GM12878 (cell line): ENCODE measurements around the gene CCSER1. TPM values are rescaled to one million over a fixed set of nuclear protein-coding genes. Genes with fewer than 3 reads are reported as not detected.

Experiments
- ATAC-seq: fragments of 200-7000 bp; cut with Tn5 transposase; 3 replicates; pipeline ENCODE4 v1.9.1; 2020; ENCODE audit warnings: mild to moderate bottlenecking, moderate library complexity
- BruUV-seq: library from RNA; stranded (reverse); fragments of 400-500 nt; replicated peaks from 2 replicates; lab custom pipeline; 2021; lab: Mats Ljungman, UMichigan
- CTCF ChIA-PET: fragments of 300-600 bp; sonication (Branson Sonifier 250); formaldehyde crosslinking; extraction: SDS; loops from one replicate; lab custom pipeline; 2021; ENCODE audit warnings: inconsistent platforms; lab: Yijun Ruan, JAX
- POLR2A ChIA-PET: fragments of 350-600 bp; formaldehyde crosslinking; extraction: SDS; loops from one replicate; lab custom pipeline; 2021; ENCODE audit warnings: inconsistent platforms; lab: Charles Lee
- RAD21 ChIA-PET: fragments of 300-600 bp; sonication (Branson Sonifier 250); formaldehyde crosslinking; loops from one replicate; lab custom pipeline; 2023; ENCODE audit warnings: antibody characterized with exemption; ENCODE audit not compliant: unreplicated experiment; lab: Charles Lee
- SMC1A ChIA-PET: fragments of 300-600 bp; sonication (Branson Sonifier 250); formaldehyde crosslinking; loops from one replicate; lab custom pipeline; 2023; ENCODE audit not compliant: unreplicated experiment, uncharacterized antibody; lab: Charles Lee
- DNase-seq: peaks from one replicate; pipeline ENCODE4 v3.0.0-alpha.2; 2011; ENCODE audit warnings: low read depth, low spot score
- FAIRE-seq: peaks from 3 replicates; lab custom pipeline; 2011; peaks lifted over from hg19 to GRCh38; lab: Jason Lieb, UNC
- H2AFZ ChIP-seq: 2 replicates; pipeline ENCODE4 v1.6.0; 2011; ENCODE audit warnings: low read depth, low read length, control low read depth; ENCODE audit not compliant: control insufficient read depth
- H3K27ac ChIP-seq: 2 replicates; pipeline ENCODE4 v1.5.1; 2011; ENCODE audit warnings: control low read depth; ENCODE audit not compliant: control insufficient read depth, insufficient read depth
- H3K27me3 ChIP-seq, 2 experiments: replicated peaks in 1 of 2; 2 replicates each; pipeline versions ENCODE4 v1.6.0 to v1.6.1; 2011; ENCODE audit warnings: low read length in 1 of 2; ENCODE audit not compliant: control insufficient read depth in 2 of 2, insufficient read depth in 2 of 2
- H3K36me3 ChIP-seq, 2 experiments: 2 replicates each; pipeline ENCODE4 v1.5.1; 2011; ENCODE audit warnings: low read length in 1 of 2; ENCODE audit not compliant: control insufficient read depth in 2 of 2, insufficient read depth in 2 of 2
- H3K4me1 ChIP-seq: 2 replicates; pipeline ENCODE4 v1.6.1; 2011; ENCODE audit warnings: mild to moderate bottlenecking, low read length, moderate library complexity, mixed read lengths; ENCODE audit not compliant: control insufficient read depth, insufficient read depth
- H3K4me2 ChIP-seq: 2 replicates; pipeline ENCODE4 v1.6.0; 2011; ENCODE audit warnings: control low read depth; ENCODE audit not compliant: control insufficient read depth, insufficient read depth
- H3K4me3 ChIP-seq: fragments of 200-600 bp; sonication (generic); 2 replicates; pipeline ENCODE4 v1.5.1; 2016
- H3K79me2 ChIP-seq: 2 replicates; pipeline ENCODE4 v1.6.0; 2011; ENCODE audit warnings: low read length; ENCODE audit not compliant: control insufficient read depth, insufficient read depth
- H3K9ac ChIP-seq: 2 replicates; pipeline ENCODE4 v1.8.0; 2011; ENCODE audit warnings: low read length, control low read depth, mixed read lengths; ENCODE audit not compliant: control insufficient read depth, insufficient read depth
- H3K9me3 ChIP-seq: replicated peaks from 3 replicates; pipeline ENCODE4 v1.5.1; 2011; ENCODE audit warnings: mild to moderate bottlenecking, low read length; ENCODE audit not compliant: control insufficient read depth, insufficient read depth
- H4K20me1 ChIP-seq: 2 replicates; pipeline ENCODE4 v1.6.0; 2011; ENCODE audit not compliant: control insufficient read depth, insufficient read depth
- CREB1 ChIP-seq: IDR thresholded peaks from 2 replicates; pipeline ENCODE4 v1.6.1; 2012; ENCODE audit warnings: low read depth, mild to moderate bottlenecking, inconsistent platforms
- EED ChIP-seq: sonication (generic); IDR thresholded peaks from 2 replicates; pipeline ENCODE4 v1.6.1; 2016; ENCODE audit warnings: antibody characterized with exemption, low read depth
- HDGF ChIP-seq: fragments of 450-650 bp; IDR thresholded peaks from 2 replicates; pipeline ENCODE4 v1.6.1; 2016; ENCODE audit warnings: antibody characterized with exemption
- JUNB ChIP-seq: IDR thresholded peaks from 2 replicates; pipeline ENCODE4 v1.6.1; 2016; ENCODE audit warnings: antibody characterized with exemption, mild to moderate bottlenecking
- MTA2 ChIP-seq: fragments of 450-650 bp; IDR thresholded peaks from 2 replicates; pipeline ENCODE4 v1.6.1; 2016; ENCODE audit warnings: low read depth, mild to moderate bottlenecking, moderate library complexity
- MYC ChIP-seq: IDR thresholded peaks from 2 replicates; pipeline ENCODE4 v1.6.1; 2011; ENCODE audit warnings: mild to moderate bottlenecking, low read length, moderate library complexity, inconsistent platforms; ENCODE audit not compliant: insufficient read depth, insufficient replicate concordance, insufficient read length, severe bottlenecking
- POU2F2 ChIP-seq: IDR thresholded peaks from 3 replicates; pipeline ENCODE4 v1.6.1; 2011; ENCODE audit warnings: low read depth, mild to moderate bottlenecking, low read length, borderline replicate concordance
- SPI1 ChIP-seq: IDR thresholded peaks from 2 replicates; pipeline ENCODE4 v1.6.1; 2011; ENCODE audit warnings: low read depth, mild to moderate bottlenecking, low read length, moderate library complexity, borderline replicate concordance; ENCODE audit not compliant: insufficient read depth
- WGBS: methylation state at CpG from one replicate; pipeline ENCODE4 v1.1.6; 2016; ENCODE audit warnings: low lambda C conversion rate; ENCODE audit not compliant: insufficient replicate concordance, insufficient coverage; ENCODE audit errors: missing lambda C conversion rate; 5-methylcytosine and 5-hydroxymethylcytosine counted together
- in situ Hi-C: fragments of 300-500 bp; cut with MboI; formaldehyde crosslinking; loops from 9 replicates; pipeline ENCODE4 v1.14.3; 2018; ENCODE audit warnings: mixed read lengths
- intact Hi-C: fragments of 100-400 bp; cut with micrococcal nuclease; formaldehyde crosslinking; loops from one replicate; pipeline ENCODE4 v1.14.2; 2022; ENCODE audit not compliant: unreplicated experiment
- polyA plus RNA-seq, 11 experiments: library from polyadenylated mRNA; depleted of rRNA in 4 of 11; unstranded in 6 of 11; stranded (reverse) in 5 of 11; fragments of >200 nt; fragmentation: Nextera tagmentation in 4 of 11; fragmentation: Illumina TruSeq in 1 of 11; extraction: Ambion mirVana in 4 of 11; extraction: Trizol in 1 of 11; gene quantifications; 1 replicate in 1 of 11; 2 replicates in 10 of 11; pipeline versions ENCODE4 v1.2.1 to v1.2.3, GENCODE V29; 2011 to 2016; ENCODE audit warnings: inconsistent platforms in 2 of 11, missing spikeins in 2 of 11, low read depth in 1 of 11
- total RNA-seq, 4 experiments: library from RNA; depleted of rRNA in 3 of 4; stranded (reverse); fragments of >200 nt in 3 of 4; fragmentation: Illumina TruSeq in 1 of 4; extraction: Trizol in 1 of 4; gene quantifications; 2 replicates each; pipeline versions ENCODE4 v1.2.1 to v1.2.3, GENCODE V29; 2013 to 2021
- TF ChIP-seq, protein P1 (sequence below): IDR thresholded peaks from 2 replicates; pipeline ENCODE4 v1.6.1; 2011; ENCODE audit warnings: low read depth, low read length, improper control_type of control experiment, borderline replicate concordance
- TF ChIP-seq, protein P2 (sequence below): fragments of 450-650 bp; IDR thresholded peaks from 2 replicates; pipeline ENCODE4 v1.6.1; 2017; ENCODE audit warnings: antibody characterized with exemption, mild to moderate bottlenecking, moderate library complexity

CCSER1 gene
- total and polyA plus RNA-seq, 10 of the 15 experiments (the other 5 are each of a cell fraction or from before 2014, with no cell fraction given) = 0.22 to 2.7 (median 1.0) TPM

DNA sequence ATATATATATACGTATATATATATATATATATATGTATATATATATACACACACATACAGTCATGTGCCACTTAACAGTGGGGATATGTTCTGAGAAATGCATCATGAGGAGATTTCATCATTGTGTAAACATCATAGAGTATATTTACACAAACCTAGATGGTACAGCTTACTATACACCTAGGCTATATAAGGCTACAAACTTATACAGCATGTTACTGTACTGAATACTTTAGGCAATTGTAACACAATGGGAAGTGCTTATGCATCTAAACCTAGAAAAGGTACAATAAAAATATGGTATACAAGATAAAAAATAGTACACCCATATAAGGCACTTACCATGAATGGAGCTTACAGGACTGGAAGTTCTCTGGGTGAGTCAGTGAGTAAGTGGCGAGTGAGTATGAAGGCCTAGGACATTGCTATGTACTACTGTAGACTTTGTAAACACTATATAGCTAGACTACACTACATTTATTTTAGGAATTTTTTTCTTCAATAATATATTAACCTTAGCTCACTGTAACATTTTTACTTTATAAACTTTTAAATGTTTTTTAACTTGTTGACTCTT, 13.2 kb upstream of the CCSER1 start (continued):
- no peak for TF ChIP-seq EED
- TF ChIP-seq, protein P1, sequence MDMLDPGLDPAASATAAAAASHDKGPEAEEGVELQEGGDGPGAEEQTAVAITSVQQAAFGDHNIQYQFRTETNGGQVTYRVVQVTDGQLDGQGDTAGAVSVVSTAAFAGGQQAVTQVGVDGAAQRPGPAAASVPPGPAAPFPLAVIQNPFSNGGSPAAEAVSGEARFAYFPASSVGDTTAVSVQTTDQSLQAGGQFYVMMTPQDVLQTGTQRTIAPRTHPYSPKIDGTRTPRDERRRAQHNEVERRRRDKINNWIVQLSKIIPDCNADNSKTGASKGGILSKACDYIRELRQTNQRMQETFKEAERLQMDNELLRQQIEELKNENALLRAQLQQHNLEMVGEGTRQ = no peak

DNA sequence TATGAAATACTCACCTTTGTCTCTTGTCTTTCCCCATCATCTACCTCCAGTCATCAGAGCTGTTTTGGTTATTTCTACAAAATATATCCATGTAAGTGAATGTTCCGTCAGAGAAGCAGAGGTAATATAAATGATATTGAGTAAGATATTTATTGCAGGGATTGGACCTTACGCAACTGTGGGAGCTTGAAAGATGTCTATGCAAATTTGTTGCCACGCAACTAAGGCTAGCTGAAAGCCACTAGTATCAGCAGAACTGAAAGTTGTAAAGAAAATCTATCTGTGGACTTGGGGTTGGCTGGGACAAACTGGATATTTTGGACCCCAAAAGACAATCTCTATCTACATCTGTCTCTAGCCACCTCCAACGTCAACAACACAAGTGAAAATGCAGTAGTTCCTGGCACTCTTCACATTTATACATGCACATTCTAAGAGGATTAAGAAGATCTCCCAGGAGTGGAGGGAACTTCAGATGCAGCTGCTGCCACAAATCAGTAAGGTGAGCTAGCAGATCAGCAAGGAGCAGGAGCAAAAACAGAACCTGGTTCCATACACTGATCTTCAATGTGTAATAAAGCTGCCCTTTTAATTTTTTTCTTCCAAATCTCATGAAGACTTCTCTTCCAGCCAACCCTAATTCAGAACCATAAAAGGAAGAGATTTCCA, 8.5 kb upstream of the CCSER1 start:
- peak; percentile 40; the same call in 1 of the 2 replicates for TF ChIP-seq SPI1
- TF ChIP-seq MTA2 = no peak
- peak; percentile 81; the same call in 1 of the 3 replicates for TF ChIP-seq POU2F2
- no peak for TF ChIP-seq HDGF
- TF ChIP-seq JUNB = no peak
- TF ChIP-seq, protein P2, sequence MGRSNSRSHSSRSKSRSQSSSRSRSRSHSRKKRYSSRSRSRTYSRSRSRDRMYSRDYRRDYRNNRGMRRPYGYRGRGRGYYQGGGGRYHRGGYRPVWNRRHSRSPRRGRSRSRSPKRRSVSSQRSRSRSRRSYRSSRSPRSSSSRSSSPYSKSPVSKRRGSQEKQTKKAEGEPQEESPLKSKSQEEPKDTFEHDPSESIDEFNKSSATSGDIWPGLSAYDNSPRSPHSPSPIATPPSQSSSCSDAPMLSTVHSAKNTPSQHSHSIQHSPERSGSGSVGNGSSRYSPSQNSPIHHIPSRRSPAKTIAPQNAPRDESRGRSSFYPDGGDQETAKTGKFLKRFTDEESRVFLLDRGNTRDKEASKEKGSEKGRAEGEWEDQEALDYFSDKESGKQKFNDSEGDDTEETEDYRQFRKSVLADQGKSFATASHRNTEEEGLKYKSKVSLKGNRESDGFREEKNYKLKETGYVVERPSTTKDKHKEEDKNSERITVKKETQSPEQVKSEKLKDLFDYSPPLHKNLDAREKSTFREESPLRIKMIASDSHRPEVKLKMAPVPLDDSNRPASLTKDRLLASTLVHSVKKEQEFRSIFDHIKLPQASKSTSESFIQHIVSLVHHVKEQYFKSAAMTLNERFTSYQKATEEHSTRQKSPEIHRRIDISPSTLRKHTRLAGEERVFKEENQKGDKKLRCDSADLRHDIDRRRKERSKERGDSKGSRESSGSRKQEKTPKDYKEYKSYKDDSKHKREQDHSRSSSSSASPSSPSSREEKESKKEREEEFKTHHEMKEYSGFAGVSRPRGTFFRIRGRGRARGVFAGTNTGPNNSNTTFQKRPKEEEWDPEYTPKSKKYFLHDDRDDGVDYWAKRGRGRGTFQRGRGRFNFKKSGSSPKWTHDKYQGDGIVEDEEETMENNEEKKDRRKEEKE = no peak
- no peak for TF ChIP-seq CREB1
- TF ChIP-seq MYC = no peak
- TF ChIP-seq, all 136 proteins: peak for 2
- no peaks in the 10 kb centered on the region for H3K79me2 ChIP-seq
- no peak overlapping the region for H3K4me3 ChIP-seq
- peak overlapping the region; percentile 32; the same call in 1 of the 2 replicates for H3K27ac ChIP-seq
- CTCF ChIA-PET = interaction anchor here (1.0 to 2.1 kb wide), 3 partner anchors 10 to 174 kb away, joined by 5 to 14 read pairs (median 6); no protein-coding TSS in a partner anchor
- H3K9ac ChIP-seq = no peak overlapping the region
- POLR2A ChIA-PET = no interaction called here
- no peaks in the 10 kb centered on the region for H3K27me3 ChIP-seq
- FAIRE-seq = no peak
- intact Hi-C loops = no loop called here
- H4K20me1 ChIP-seq = no peaks in the 10 kb centered on the region
- SMC1A ChIA-PET = interaction anchor here (0.8 to 1.1 kb wide), 3 partner anchors 22 to 189 kb away, joined by 3 to 5 read pairs (median 3); no protein-coding TSS in a partner anchor
- RAD21 ChIA-PET = no interaction called here
- no TSS peak for BruUV-seq
- peaks cover 21% of the 10 kb centered on the region for H3K4me1 ChIP-seq
- H3K36me3 ChIP-seq = no peaks in the 10 kb centered on the region
- no peak for DNase-seq
- WGBS = 23% methylated on average over 4 of the region's 4 CpGs
- in situ Hi-C loops = loop anchor here (10.0 kb wide), 1 partner anchor 176 kb away; no protein-coding TSS in a partner anchor
- H2AFZ ChIP-seq = peak overlapping the region; percentile 56
- H3K4me2 ChIP-seq = peak overlapping the region; percentile 62
- no peaks in the 10 kb centered on the region for H3K9me3 ChIP-seq
- ATAC-seq = peak; percentile 75
